NCI-H748 treated with DMSO at 0.1 percent for 48 hours (cell line): Measurements from ENCODE around the gene ITK.
A peak's percentile ranks its signal among the peaks of the same experiment; 100 is the strongest.

Experiments
- DNase-seq: peaks from one replicate; lab custom pipeline; 2025; lab: John Stamatoyannopoulos, UW

The ITK gene

DNA sequence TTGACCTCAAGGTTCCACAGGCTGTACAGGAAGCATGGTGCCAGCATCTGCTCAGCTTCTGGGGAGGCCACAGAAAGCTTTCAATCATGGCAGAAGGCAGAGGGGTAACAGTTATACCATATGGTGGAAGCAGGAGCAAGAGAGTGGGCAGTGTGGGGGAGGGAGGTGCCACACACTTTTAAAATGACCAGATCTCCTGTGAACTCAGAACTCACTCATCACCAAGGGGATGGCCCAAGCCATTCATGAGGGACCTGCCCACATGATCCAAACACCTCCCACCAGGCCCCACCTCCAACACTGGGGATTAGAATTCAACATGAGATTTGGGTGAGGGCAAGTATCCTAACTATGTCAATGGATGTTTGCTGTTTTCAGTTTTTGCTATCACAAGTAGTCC is 101.5 kb downstream of the ITK start:
- DNase-seq, result no peak

DNA sequence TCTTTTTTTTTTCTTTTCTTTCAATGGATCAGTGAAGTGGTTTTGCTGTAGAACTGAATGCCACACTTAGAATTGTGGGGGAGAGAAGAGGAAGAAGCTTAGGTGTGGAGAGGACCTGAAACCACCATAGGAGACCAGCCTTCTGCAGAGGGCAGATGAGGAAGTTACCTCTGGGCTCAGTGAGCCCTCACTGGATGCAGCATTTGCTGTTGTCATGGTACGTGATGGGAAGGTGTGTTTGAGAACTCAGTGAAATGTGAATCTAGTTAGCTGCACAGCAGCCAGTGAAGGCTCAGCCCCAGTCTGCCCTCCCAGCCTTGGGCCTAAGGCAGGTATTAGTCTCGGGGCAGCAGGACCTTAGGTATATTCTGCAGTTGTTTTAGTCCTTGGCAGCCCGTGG is 102.8 kb downstream of the ITK start:
- no peak for DNase-seq

DNA sequence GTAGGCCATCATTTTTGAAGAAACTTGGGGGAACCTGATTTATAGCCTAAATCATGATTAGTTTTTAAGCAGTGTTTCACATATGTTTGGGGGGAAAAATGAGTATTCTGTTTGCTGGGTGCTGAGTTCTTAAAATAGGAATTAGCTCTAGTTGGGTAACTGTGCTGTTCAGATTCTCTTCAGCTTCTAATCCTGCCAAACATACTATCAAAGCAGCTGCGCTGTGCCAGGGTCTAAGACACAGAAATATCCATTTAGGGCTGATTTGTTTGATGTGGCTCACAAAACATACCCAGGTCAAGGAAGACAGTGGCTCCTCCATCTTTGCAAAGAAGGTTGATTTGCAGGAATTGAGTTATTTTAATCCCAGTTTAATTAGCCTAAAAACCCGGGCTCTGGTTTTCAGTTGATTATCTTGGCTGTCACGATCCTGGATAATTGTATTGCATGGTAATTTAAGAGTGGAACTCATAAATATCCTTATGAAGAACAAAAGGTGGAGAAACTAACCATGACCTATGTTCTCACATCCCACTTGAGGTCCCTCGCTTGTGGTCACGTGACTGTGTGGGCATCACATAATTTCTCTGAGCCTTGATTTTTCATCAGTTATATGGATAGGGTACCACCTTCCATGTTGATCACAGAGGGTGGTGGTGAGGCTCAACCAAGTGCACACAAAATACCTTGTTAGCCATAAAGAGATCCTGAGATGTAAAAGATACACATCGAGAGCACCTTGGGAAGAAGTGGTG is 104.0 kb downstream of the ITK start:
- DNase-seq, result no peak

DNA sequence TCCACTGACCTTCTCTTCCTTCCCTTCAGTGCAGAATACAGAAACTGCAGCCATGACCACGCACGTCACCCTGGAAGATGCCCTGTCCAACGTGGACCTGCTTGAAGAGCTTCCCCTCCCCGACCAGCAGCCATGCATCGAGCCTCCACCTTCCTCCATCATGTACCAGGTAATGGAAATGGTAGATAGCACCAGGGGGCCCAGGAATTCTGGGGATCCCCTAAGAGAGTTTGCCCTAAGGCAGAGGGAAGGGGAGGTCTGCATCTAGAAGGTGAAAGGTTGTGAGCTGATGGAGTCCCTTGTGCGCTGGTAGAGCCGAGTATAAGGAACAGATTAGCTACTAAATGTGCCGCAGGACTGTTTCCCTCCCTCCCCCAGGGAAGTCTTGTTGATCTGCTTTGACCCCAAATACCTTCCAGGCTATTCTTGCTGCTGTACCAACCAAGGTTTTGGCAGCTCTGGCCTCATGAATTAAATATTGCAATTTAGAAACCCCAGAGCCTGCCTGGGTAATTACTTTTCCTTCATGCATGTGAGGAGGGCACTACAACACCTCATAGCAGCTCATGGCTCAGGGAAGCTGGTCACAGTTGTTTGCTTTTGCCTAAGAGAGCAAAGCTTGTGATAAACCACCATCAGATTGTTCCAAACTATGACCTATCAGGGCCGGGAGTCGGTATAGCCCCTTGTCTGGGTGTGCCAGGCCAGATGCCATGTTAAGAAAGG is 104.8 kb downstream of the ITK start:
- no peak for DNase-seq

DNA sequence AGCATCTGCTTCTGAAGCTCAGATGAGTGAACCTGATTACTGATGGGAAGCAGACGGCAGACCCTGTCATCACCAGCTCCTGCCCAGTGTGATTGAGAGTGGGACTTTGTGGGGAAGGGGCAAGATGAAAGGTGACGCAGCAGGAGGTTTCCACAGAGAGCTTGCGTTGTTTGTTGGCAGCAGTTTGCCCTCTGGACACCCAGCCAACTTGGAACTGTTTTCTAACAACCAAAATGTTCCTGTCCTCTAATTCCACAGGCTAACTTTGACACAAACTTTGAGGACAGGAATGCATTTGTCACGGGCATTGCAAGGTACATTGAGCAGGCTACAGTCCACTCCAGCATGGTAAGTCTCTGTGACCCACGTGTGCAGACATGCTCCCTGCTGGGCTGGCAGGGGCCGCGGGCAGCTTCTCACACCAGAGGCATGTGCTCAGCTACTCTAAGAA is 106.1 kb downstream of the ITK start:
- no peak for DNase-seq

GRCh38 chr5:157288405-157289163 is 107.9 kb downstream of the ITK start:
- DNase-seq, result no peak

- DNase-seq, result no peak
These were observed 108.7 kb downstream of the ITK start for GRCh38 chr5:157289164-157289819.

GRCh38 chr5:157290156-157290980 is 109.7 kb downstream of the ITK start:
- no peak for DNase-seq

- no peak for DNase-seq
These were observed 110.5 kb downstream of the ITK start for GRCh38 chr5:157290981-157291711.

DNA sequence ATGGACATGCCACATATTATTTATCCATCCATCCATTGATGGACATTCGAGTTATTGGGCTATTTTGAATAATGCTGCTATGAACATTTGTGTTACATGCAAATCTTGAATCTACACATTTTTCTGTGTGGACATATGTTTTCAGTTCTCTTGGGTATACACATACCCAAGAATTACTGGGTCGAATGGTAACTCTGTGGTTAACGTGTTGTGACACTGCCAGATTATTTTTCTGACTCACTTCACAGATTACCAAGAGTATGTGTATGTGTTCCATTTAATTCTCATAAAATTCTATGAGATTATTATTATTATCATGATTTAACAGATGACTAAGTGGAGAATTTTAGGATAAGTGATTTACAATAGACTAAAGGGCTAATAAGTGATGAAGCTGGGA is 112.0 kb downstream of the ITK start:
- no peak for DNase-seq

DNA sequence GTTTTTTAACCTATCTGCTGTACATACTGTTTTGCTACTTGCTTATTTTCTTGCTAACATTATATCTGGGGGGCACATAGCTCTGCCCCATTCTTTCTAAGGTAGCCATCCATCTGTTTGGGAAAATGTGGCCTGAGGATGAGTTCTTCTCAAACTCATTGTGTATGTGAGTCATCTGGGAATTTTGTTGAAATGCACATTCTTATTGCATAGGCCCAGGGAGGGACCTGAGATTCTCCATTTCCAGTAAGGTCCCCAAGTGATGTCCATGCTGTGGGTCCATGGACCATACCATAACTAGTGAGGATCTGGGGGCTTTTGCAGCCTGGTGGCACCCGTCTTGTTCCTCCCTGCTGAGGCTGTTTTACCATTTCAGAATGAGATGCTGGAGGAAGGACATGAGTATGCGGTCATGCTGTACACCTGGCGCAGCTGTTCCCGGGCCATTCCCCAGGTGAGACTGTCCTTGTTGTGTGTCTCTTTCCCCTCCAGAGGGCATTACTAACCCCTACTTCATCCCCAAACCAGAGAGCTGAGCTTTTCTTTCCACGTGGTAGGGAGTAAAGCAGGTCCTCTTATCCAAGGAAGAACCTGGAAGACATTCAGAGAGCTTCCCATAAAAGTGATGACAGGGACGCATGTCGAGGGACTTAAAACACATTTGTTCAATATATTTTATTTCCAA is 113.9 kb downstream of the ITK start:
- DNase-seq, result peak; percentile 83

DNA sequence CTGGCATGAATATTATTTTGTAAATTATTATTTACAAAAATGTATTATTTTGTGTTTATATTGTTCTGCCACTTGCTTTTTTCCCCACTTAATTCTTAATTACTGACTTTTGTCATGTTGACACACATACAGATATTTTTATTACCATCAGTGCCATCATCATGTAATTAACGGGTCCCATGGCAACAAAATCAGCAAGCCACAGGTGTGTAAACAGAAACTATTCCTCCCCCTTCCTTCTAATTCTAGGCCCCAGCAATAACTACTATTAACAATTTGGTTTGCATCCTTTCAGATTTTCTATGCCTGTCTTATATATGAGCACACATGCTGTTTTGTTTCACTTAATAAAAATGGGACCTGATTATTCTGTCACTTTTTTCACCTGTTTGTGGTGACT is 114.6 kb downstream of the ITK start:
- peak; percentile 95 for DNase-seq

- DNase-seq, result no peak
These were observed 119.9 kb downstream of the ITK start for GRCh38 chr5:157300564-157300963.

GRCh38 chr5:157301066-157301465 is 120.4 kb downstream of the ITK start:
- DNase-seq, result no peak

- DNase-seq, result no peak
These were observed 122.4 kb downstream of the ITK start for GRCh38 chr5:157303023-157303422.

GRCh38 chr5:157303667-157304327 is 123.2 kb downstream of the ITK start:
- DNase-seq, result no peak
